ENCODE results near the gene TATDN2. TPM values are rescaled to one million over a fixed set of nuclear protein-coding genes. Genes with fewer than 3 reads are reported as not detected.

Gene TATDN2
- polyA plus RNA-seq, 2 of the 4 experiments (the other 2 are of a cell fraction) = 22.4 to 34.9 TPM

- TF ChIP-seq EP300 (IDR thresholded peaks at IDR 0.05) (peak; percentile 14 to 51; a peak in 2 of 5 replicates), ATOH8 (CRISPR knock-in tag; IDR thresholded peaks at IDR 0.05; ENCODE audit: low read depth) (no peak; the same call in 1 of the 2 replicates), REST (IDR thresholded peaks at IDR 0.05) (no peak), BCL3 (IDR thresholded peaks at IDR 0.05) (peak; percentile 39; the same call in 1 of the 3 replicates), MAX (IDR thresholded peaks at IDR 0.05) (peak; percentile 80), FOSL2 (IDR thresholded peaks at IDR 0.05) (peak; percentile 93), FOSL2 (CRISPR knock-in tag; IDR thresholded peaks at IDR 0.05) (peak; percentile 95), SREBF2 (IDR thresholded peaks at IDR 0.05) (no peak), HOXA7 (CRISPR knock-in tag; IDR thresholded peaks at IDR 0.05) (no peak; the same call in 1 of the 2 replicates), RFX5 (IDR thresholded peaks at IDR 0.05) (no peak), ZFP36 (IDR thresholded peaks at IDR 0.05; ENCODE audit: borderline replicate concordance, partially characterized antibody) (no peak), RNF2 (IDR thresholded peaks at IDR 0.05; ENCODE audit: borderline replicate concordance, low read depth) (no peak), KDM5A (IDR thresholded peaks at IDR 0.05) (no peak), POLR2AphosphoS2 (conservative IDR thresholded peaks at IDR 0.05; ENCODE audit: low read length) (no peak), JUNB (IDR thresholded peaks at IDR 0.05) (peak; percentile 95), EHMT2 (IDR thresholded peaks at IDR 0.05; ENCODE audit: low read depth) (no peak)
Measured at GRCh38 chr3:10205451-10206165, 42.7 kb upstream of the TATDN2 start (continued).

- DNase-seq (ENCODE audit: low read depth in 1 of 2, low spot score in 1 of 2) (no peak), FAIRE-seq (no peak), ATAC-seq (peak; percentile 32 to 57; a peak in 4 of 6 replicates)
- POLR2A ChIA-PET = interaction anchor here (1.0 to 3.8 kb wide), 2 partner anchors 13 to 65 kb away, joined by 4 to 43 read pairs; partner anchors contain the start of gene VHL
- Histone ChIP-seq H3K9me3 (no peaks in the 10 kb centered on the region), H3K4me2 (peak overlapping the region; percentile 75), H3K27ac (peak overlapping the region; percentile 83 to 89), H3K4me3 (no peak overlapping the region), H3K4me1 (peaks cover 58% of the 10 kb centered on the region)
- CTCF ChIA-PET = interaction anchor here (1.1 to 7.8 kb wide), 4 partner anchors 13 to 42 kb away, joined by 3 to 88 read pairs (median 4); partner anchors contain the start of gene IRAK2
- no peak for TF ChIP-seq SREBF2 (IDR thresholded peaks at IDR 0.05)
- no peak for TF ChIP-seq ZSCAN20 (CRISPR knock-in tag; IDR thresholded peaks at IDR 0.05)
- no peak for TF ChIP-seq REST (IDR thresholded peaks at IDR 0.05)
- TF ChIP-seq HDAC2 (IDR thresholded peaks at IDR 0.05) = no peak
- TF ChIP-seq HOXB13 (CRISPR knock-in tag; IDR thresholded peaks at IDR 0.05; ENCODE audit: low read depth) = no peak
- TF ChIP-seq BCL3 (IDR thresholded peaks at IDR 0.05) = no peak
- TF ChIP-seq MYC (IDR thresholded peaks at IDR 0.05; ENCODE audit: borderline replicate concordance, low read length) = no peak
- TF ChIP-seq NFE2L2 (conservative IDR thresholded peaks at IDR 0.05; ENCODE audit: low read length) = no peak
- no peak for TF ChIP-seq NPAS2 (CRISPR knock-in tag; IDR thresholded peaks at IDR 0.05; ENCODE audit: borderline replicate concordance)
- no peak for TF ChIP-seq ZFP36 (IDR thresholded peaks at IDR 0.05; ENCODE audit: borderline replicate concordance, partially characterized antibody)
- 63% methylated on average over 5 of the region's 5 CpGs for WGBS (ENCODE audit: missing lambda C conversion rate)
Measured at GRCh38 chr3:10206166-10206511, 42.1 kb upstream of the TATDN2 start.
